HG02623 (cell line): ENCODE measurements around the gene PGRMC2.
"Not testable (repeated sequence)": the region's sequence is repeated elsewhere in the genome, so short reads cannot be mapped to it uniquely, and the experiment has no call there.

Experiments
- ATAC-seq: cut with Tn5 transposase; IDR thresholded peaks from one replicate; pipeline ENCODE4 v1.9.1; 2021; ENCODE audit warnings: moderate library complexity; ENCODE audit not compliant: unreplicated experiment

The PGRMC2 gene

DNA sequence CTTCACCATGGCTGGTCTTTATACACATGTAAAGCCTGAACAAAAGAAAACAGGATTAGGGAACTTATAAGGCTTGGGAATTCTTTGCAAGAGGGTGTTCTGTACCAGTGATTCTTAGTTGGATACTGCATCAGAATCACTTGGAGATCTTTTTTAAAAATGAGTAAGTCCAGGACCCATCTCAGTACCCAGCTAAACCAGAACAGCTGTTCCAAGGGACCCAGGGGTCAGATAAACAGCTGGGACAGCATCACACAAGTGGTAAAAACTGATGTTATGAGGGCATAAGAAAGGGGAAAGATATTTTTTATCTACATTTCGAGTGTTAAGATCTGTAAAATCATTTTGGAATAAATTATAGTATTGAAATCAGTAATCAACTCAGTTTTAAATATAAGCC is 16.1 kb downstream of the PGRMC2 start:
- ATAC-seq, result no peak

GRCh38 chr4:128268970-128269369 is 18.6 kb downstream of the PGRMC2 start:
- no peak for ATAC-seq

DNA sequence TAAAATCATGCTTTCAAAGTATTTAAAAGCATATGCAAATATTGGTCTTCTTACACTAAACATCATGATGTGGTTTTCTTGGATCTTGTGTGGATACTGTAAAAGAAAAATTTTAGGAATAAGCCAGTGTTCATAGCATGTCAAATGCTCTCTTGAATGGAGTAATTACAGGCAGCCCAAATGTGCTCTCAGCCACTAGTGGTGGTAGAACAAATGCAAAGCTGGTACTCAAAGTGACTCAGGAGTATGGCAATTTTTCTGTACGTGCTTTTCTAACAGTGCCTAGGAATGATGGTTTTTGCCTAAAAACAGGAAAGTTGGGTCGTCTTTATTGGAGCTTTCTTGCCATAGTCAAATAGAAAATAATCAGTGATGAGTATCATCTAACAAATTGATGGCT is 19.9 kb downstream of the PGRMC2 start:
- no peak for ATAC-seq

- ATAC-seq, result not testable (repeated sequence)
These were observed 20.4 kb downstream of the PGRMC2 start for GRCh38 chr4:128267171-128267570.

DNA sequence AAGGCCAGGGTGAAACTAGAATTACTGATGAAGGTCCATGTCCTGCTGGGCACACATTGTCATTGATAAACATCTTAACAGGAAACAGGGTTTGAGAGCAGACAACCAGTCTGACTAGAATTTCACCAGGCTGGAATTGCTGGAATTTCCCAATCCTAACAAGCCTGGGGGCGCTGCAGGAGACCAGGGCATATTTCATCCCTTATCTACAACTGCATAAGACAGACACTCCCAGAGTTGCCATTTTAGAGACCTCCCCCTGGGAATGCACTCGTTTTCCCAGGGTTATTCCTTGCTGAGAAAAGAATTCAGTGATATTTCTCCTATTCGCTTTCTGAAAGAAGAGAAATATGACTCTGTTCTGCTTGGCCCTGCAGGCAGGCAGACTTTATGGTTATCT is 22.1 kb downstream of the PGRMC2 start:
- not testable (repeated sequence) for ATAC-seq

DNA sequence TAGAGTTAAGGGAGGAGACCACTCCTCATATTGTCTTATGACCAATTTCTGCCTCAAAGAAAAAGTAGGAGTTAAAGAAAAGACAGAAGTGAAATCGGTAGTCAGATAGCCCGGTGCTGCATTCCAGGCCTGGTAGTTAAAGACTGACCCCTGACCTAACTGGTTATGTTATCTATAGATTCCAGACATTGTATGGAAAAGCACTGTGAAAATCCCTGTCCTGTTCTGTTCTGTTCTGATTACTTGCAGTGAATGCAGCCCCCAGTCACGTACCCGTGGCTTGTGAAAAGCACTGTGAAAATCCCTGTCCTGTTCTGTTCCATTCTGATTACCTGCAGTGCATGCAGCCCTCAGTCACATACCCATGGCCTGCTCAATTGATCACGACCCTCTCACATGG is 27.7 kb downstream of the PGRMC2 start:
- not testable (repeated sequence) for ATAC-seq

DNA sequence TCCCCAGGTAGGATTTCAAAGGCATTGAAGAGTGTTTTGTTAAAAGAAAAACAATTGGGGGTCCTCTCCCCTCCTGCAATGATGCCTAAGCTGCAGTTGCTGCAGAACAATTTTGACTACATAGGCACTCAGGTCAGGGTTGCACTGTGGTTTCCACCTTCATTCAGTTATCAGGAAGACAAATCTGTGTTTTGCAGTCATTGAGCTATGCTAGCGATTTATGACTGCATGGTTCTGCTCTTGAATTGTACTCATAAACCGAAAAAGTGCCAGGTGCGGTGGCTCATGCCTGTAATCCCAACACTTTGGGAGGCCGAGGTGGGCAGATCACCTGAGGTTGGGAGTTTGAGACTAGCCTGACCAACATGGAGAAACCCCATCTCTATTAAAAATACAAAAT is 29.4 kb downstream of the PGRMC2 start:
- ATAC-seq, result not testable (repeated sequence)

- ATAC-seq, result no peak
These were observed 31.1 kb downstream of the PGRMC2 start for GRCh38 chr4:128256539-128256938.

- no peak for ATAC-seq
These were observed 31.7 kb downstream of the PGRMC2 start for GRCh38 chr4:128255906-128256305.

GRCh38 chr4:128249787-128250668 is 37.6 kb downstream of the PGRMC2 start:
- ATAC-seq, result no peak

- no peak for ATAC-seq
These were observed 39.7 kb downstream of the PGRMC2 start for GRCh38 chr4:128247906-128248305.

- ATAC-seq, result not testable (repeated sequence)
These were observed 42.2 kb downstream of the PGRMC2 start for GRCh38 chr4:128245391-128245790.

- ATAC-seq, result no peak
These were observed 43.2 kb downstream of the PGRMC2 start for GRCh38 chr4:128244379-128244778.

DNA sequence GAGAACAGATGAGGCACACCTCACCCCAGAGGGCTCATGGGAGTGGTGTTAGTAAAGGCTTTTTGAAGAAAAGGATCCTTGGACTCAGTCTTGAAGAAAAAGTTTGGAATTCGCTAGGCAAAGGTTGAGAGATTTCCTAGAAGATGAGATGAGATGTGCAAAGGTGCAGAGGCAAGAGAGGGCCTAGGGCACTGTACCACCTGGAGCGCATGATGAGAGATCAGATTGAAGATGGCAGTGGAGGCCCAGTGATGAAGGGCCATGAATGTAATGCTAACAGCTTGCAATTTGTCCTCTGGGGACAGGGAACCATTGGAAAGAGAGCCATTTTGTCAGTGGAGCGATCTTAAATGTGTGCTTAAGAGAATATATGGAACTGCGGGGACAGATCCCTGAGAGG is 45.0 kb downstream of the PGRMC2 start:
- ATAC-seq, result no peak

- no peak for ATAC-seq
These were observed 45.6 kb downstream of the PGRMC2 start for GRCh38 chr4:128241981-128242380.

DNA sequence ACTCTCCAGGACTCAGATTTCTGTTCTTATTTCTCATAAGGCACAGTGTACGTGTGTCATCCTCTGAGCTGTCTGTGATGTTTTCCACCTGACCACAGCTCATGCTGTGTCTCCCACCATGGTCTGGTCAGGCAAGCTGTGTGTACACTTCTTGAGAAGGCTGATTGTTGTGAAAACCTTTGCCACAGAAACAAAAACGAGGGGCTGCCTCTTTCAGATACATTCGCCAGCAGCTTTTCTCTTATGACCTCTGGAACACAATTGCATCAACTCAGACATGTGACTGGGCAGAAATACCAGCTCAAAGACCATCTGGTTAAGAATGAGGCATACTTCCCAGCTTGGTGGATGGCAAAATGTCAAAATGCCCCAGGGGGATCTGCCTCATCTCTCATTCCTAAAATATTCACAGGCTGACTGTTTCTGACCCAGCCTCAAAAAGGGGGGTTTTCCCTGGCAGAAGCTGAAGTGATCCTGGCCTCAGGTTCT is 46.1 kb downstream of the PGRMC2 start:
- ATAC-seq, result no peak

- no peak for ATAC-seq
These were observed 46.6 kb downstream of the PGRMC2 start for GRCh38 chr4:128241019-128241418.

DNA sequence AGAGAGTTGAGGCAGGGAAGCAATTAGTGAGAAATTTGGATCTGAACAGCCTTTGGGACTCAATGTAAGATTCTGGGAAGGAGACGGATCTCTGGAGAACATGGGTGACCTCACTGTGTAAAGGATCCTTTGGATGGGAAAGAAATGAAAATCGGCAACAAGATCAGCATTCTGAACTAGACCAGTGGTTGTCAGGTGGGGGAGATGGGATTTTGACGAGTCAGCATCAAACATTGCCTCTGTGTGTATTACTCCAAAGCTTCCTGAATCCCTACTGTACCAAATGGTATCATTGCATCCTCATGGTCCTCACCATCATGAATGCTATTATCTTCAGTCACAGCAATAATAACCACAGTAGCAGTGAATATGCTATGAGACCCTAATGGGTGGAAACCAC is 52.8 kb downstream of the PGRMC2 start:
- ATAC-seq, result no peak

DNA sequence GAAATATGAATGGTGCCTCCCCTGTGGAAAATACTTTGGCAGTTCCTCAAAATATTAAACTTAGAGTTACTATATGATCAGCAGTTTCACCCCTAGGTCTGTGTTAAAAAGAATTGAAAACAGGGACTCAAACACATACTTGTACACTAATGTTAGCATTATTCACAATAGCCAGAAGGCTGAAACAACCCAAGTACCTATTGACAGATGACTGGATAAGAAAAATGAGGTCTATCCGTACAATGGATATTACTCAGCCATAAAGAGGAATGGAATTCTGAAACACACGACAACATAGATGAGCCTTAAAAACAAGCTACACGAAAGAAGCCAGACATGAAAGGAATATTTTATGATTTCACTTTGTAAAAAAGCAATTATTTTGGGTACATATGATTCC is 54.9 kb downstream of the PGRMC2 start:
- ATAC-seq, result no peak

GRCh38 chr4:128228845-128229795 is 58.5 kb downstream of the PGRMC2 start:
- ATAC-seq, result no peak

- ATAC-seq, result no peak
These were observed 59.5 kb downstream of the PGRMC2 start for GRCh38 chr4:128227991-128228571.
